GM18511 (cell line): ENCODE data around the gene ZNF789.
"Not testable (repeated sequence)": the region's sequence is repeated elsewhere in the genome, so short reads cannot be mapped to it uniquely, and the experiment has no call there.

Source experiments
- ATAC-seq: cut with Tn5 transposase; IDR thresholded peaks from one replicate; pipeline ENCODE4 v1.9.1; 2021; ENCODE audit warnings: mild to moderate bottlenecking, moderate library complexity; ENCODE audit not compliant: unreplicated experiment

ZNF789 gene

GRCh38 chr7:99472561-99473314, at the start of gene ZNF789:
TSS of gene ZNF789 (plus strand) at chr7:99472890. CDS start at chr7:99476457, 3,567 bp downstream.
- ATAC-seq: peak; percentile 96

DNA sequence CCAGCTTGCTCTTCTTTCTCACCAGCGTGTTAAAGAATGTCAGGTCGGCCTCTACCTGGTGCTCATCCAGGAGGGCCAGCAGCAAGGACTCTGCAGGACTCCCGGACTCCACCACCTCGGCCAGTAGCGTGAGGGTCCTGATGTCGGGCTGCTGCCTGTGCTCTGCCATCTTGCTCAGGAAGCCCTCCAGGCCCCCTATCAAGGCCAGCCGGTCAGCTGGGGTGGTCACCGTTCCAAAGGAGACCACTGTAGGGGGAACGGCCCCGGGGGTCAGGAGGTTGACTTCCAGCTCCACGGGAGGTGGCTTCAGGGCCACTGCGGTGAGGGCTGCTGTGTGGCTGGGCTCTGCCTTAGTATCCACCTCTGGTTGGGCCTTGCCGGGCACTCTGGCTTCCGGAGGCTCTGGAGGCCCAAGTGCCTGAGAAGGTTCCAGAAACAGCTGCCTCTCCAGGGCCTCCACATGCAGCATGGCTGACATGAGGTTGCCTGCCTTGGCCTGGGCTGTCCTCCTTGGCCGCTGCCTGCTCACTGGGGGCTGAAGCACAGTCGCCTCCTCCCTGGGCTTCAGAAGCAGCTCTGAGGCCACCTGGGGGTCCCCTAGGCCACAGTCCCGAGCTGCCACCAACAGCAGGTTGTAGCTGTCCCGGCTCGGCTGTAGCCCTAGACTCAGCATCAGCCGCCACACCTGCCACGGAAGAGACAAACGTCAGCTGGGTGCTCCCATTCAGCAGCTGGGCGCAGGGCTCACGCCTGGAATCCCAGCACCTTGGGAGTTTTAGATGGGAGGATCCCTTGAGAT, 47.6 kb upstream of the ZNF789 start:
- ATAC-seq: no peak

GRCh38 chr7:99428972-99429566, 43.6 kb upstream of the ZNF789 start:
- no peak for ATAC-seq

DNA sequence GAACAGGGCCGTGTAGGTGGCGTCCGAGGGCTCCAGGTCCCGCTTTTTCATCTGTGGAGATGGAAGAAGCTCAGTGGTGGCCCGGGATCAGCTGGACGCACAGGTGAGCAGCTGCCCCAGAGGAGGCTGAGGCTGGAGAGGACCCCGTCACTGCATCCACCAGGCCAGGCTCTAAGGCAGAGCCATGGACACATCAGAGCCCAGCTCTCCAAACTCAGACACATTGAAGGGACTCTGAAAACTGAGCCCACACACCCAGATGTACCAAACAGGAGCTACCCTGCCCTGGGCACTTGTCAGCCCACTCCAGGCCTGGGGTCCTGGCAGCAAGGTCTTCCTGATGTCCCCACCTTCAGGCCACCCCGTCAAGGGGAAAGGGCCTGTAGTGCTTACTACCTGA, 42.9 kb upstream of the ZNF789 start:
- ATAC-seq: no peak

GRCh38 chr7:99431756-99432540, 40.7 kb upstream of the ZNF789 start:
- not testable (repeated sequence) for ATAC-seq

GRCh38 chr7:99433158-99433557, 39.5 kb upstream of the ZNF789 start:
- no peak for ATAC-seq

- ATAC-seq: peak; percentile 18
Measured at GRCh38 chr7:99437946-99438572, 34.6 kb upstream of the ZNF789 start.

- peak; percentile 95 for ATAC-seq
Measured at GRCh38 chr7:99438573-99439480, 33.9 kb upstream of the ZNF789 start, which contains the start of the genes CPSF4 and PTCD1. TSS of gene CPSF4 (plus strand) at chr7:99438943. CDS start at chr7:99439083, 140 bp downstream. TSS of gene PTCD1 (minus strand) at chr7:99438798. CDS start at chr7:99435242, 3,556 bp downstream.

DNA sequence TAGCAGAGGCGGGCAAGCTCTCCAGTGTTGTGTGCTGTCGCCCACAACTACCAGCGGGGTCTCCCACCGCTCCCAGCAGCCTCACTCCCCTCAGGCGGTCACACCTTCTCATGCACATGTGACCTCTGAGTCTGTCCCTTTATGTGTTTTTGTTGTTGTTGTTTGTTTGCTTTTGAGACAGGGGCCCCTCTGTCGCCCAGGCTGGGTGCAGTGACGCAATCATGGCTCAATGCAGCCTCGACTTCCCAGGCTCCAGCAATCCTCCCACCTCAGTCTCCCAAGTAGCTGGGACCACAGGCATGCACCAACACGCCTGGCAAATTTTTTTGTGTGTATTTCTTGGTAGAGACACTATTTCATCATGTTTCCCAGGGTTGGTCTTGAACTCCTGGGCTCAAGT, 32.5 kb upstream of the ZNF789 start:
- no peak for ATAC-seq

- ATAC-seq: no peak
Measured at GRCh38 chr7:99446096-99446495, 26.6 kb upstream of the ZNF789 start.

- ATAC-seq: no peak
Measured at GRCh38 chr7:99447943-99448342, 24.7 kb upstream of the ZNF789 start.

DNA sequence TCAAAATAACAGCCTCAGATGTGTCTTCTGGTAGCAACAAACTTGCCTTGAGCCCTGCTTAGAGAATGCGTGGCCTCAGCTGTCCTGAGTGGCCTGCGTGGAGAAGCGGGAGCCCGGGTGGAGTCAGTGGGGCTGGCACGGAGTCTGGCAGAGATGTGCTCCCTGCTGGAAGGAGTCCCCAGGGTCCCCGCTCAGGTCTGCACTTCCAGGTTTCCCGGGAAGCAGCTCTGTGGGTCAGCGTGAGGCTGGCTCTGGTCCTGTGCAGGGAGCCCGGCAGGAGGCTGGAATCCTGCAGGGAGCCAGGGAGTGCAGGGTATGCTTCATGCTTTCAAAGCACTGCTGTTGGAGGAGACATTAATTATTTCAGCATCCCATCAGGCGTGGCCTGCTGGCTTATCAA, 23.8 kb upstream of the ZNF789 start:
- no peak for ATAC-seq

- ATAC-seq: no peak
Measured at GRCh38 chr7:99449326-99449725, 23.4 kb upstream of the ZNF789 start.

- ATAC-seq: no peak
Measured at GRCh38 chr7:99451936-99452335, 20.8 kb upstream of the ZNF789 start.

GRCh38 chr7:99452541-99452940, 20.1 kb upstream of the ZNF789 start:
- no peak for ATAC-seq

DNA sequence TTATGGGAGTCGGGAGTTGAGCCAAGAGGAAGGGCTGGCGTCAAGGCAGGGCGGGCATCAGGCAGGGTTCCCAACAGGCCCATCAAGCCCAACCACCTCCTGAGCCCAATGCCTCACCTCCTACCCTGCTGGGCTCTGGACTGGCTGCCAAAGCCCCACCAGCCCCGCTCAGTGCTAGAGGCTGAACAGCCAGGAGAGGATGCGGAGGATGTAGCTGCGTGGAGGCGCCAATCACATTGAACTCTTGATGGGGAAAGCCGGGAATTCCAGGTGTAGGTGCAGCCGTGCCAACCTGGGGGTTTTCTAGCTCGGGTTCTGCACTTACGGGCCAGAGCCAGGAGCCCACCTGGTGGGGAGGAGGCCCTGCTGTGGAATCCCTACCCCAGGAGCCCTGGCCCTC, 19.6 kb upstream of the ZNF789 start:
- no peak for ATAC-seq

DNA sequence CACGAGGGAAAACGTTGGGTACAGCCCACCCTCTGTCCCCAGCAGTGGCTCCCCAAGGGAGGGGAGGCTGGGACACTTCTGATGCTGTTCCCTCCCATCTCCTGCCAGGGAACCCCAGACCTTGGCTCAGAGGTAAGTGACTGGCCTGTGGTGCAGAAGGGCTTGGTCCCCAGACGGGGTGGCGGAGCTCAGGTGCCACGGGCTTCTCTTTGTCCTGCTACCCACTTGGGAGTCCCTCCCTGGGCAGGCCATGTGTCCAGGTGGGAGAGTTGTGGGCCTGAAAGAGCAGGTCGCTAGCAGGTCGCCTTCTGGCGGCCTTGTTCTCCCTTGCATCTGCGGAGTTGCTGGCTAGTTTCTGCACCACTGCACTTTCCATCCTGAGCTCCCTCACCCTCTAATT, 16.8 kb upstream of the ZNF789 start:
- no peak for ATAC-seq

DNA sequence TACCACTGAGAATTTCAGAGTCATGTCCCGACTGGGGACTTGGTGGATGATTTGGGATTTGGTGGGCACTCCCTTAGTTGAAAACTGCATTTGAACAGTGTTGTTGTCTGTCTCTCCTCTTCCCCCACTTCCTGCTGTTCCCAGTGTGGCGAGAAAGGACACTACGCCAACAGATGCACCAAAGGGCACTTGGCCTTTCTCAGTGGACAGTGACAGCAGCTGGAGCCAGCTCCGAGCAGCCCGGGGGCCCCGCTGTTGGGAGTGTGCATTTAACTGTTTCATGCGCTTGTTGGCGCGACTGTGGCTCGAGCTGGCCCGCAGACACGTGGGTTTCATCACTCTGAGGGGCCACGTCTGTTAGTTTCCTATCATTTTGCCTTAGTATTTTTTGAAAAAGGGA, 16.4 kb upstream of the ZNF789 start:
- ATAC-seq: no peak

GRCh38 chr7:99457050-99457649, 15.5 kb upstream of the ZNF789 start:
- ATAC-seq: no peak
